WI38 (cell line): ENCODE measurements around the gene FETUB.
"Not testable (repeated sequence)": the region's sequence is repeated elsewhere in the genome, so short reads cannot be mapped to it uniquely, and the experiment has no call there.

Source experiments
- H3K4me3 ChIP-seq: 2 replicates; pipeline ENCODE4 v1.5.1; 2011; ENCODE audit warnings: low read depth, mild to moderate bottlenecking, control low read depth, low read length
- TF ChIP-seq, protein P1 (sequence below): IDR thresholded peaks from 2 replicates; pipeline ENCODE4 v1.5.1; 2012; ENCODE audit warnings: low read depth, mild to moderate bottlenecking, control low read depth, low read length

The FETUB gene

DNA sequence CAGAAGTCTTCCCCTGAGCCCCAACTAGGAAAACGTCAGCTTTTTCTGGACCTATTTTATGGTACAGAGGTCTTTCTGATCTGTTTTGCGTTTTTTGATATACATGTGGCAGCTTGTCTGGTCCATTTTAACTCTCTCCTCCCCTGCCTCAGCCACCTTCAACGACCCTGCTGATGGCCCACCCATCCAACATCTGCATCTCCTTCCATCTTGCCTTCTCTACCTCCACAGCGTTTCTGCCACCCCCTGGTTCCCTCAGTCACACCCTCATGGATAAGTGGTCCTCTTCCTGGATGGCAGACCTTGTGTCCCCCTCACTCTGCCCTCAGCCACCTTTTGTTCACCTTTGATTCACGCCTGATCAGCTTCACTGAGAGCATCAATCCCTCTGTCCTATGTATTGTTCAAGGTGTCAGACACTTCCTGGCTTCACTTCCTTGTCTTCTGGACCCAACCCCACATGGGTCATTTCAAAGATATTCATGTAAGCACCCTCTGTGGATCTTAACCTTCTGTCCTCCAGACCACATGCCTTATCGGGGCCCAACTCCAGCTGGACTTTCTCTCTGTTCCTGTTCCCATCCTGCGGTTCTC, 13.8 kb upstream of the FETUB start:
- no peak overlapping the region for H3K4me3 ChIP-seq
- TF ChIP-seq, protein P1, sequence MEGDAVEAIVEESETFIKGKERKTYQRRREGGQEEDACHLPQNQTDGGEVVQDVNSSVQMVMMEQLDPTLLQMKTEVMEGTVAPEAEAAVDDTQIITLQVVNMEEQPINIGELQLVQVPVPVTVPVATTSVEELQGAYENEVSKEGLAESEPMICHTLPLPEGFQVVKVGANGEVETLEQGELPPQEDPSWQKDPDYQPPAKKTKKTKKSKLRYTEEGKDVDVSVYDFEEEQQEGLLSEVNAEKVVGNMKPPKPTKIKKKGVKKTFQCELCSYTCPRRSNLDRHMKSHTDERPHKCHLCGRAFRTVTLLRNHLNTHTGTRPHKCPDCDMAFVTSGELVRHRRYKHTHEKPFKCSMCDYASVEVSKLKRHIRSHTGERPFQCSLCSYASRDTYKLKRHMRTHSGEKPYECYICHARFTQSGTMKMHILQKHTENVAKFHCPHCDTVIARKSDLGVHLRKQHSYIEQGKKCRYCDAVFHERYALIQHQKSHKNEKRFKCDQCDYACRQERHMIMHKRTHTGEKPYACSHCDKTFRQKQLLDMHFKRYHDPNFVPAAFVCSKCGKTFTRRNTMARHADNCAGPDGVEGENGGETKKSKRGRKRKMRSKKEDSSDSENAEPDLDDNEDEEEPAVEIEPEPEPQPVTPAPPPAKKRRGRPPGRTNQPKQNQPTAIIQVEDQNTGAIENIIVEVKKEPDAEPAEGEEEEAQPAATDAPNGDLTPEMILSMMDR, result no peak

DNA sequence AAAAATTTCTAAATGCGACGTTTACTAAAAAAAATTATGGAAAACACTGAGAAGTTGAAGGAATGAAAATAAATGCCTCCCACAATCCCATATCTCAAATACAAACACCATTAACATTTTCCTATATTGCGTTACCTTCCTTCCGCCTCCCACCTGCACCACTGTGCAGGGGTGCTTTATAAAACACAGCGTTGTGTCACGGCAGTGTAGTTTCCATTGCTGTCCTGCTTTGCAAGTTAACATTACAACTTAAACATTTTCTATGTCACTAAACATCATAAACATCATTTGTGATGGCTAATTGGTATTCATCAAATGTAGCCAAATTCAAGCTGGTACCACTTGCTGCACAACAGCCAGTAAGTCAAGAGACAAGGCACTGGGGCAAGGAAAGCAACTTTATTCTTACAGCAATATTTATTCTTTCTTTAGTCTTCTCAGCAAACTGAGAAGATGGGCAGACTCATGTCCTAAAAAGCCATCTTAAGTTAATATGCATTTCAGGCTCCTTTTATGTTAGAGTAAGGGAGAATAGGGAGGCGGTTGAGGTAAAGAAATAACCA, 12.3 kb upstream of the FETUB start:
- TF ChIP-seq, protein P1, result no peak
- H3K4me3 ChIP-seq, result no peak overlapping the region

DNA sequence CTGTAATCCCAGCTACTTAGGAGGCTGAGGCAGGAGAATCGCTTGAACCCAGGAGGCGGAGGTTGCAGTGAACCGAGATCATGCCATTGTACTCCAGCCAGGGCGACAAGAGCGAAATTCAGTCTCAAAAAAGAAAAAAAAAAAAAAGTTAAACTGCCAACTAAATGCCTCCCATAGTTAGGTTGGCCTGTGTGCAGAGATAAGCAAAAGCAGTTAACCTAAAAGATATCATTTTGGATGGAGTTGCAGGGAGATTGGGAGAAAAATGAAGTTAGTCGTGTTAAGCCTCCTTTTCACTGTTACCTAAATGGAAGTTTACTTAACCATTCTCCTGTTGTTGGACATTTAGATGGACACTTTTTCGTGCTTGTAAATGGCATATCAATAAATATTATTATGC, 11.4 kb upstream of the FETUB start:
- no peak overlapping the region for H3K4me3 ChIP-seq
- TF ChIP-seq, protein P1, result no peak

DNA sequence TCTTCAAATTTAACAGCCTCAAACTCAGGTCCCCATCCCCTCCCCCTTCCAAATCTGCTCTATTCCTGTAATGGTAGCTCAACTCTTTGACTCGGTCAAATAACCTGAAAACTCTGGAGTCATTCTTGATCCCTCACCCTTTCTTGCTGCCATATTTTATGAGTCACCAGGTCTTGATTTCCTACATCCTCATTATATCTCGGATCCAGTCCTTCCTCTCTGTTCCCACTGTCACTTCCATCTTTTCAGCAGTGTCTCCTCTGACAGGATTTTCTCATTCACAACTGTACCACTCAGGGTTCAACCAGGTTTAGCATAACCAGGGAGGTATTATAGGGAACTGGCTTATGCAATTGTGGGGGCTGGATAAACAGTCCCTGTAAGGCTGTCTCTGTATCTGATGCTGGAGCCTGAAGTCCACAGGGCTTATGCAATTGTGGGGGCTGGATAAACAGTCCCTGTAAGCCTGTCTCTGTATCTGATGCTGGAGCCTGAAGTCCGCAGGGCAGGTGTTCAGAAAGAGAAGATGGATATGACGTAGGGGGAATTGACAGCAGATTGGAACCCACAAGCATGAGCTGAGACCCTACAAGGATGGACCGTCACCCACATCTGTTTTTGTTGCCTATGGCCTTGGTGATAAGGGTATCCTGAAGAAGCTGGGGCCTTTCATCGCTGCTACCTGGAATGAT, 9.1 kb upstream of the FETUB start:
- no peak overlapping the region for H3K4me3 ChIP-seq
- TF ChIP-seq, protein P1, result no peak

DNA sequence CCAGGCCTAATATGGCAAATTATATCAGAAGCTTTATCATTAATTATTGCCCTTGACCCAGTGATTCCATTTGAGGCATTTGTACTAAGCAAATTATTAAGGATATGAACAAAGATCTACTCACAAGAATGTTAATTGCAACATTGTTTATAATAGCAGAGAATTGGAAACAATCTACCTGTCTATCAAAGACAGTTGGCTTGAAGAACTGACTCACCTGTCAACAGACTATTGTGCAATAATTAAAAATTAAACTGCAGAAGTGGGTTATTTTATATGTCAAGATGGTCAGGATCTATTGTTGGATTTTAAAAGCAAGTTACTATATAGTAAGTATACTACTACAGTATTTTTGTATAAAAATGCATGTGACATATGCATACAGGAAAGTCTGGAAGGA, 6.7 kb upstream of the FETUB start:
- TF ChIP-seq, protein P1, result no peak
- no peak overlapping the region for H3K4me3 ChIP-seq

DNA sequence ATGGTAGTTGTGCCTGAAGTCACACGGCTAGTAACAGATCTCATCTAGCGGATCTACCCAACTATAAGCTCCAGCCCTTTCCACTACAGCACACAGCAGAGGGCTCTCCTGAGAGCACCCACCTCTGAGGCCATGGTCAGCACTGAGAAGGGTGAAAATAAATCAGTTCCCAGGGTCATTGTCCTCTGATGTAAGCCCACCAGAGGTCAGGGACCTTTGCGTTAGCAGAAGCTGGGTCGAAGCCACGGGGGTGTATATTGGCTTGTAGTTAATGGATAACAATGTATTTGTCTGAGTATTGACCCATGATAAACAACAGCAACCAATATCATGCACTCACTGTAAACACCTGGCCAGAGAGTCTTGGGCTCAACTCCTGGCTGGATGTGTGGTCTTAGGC, 6.0 kb upstream of the FETUB start:
- not testable (repeated sequence) for H3K4me3 ChIP-seq

DNA sequence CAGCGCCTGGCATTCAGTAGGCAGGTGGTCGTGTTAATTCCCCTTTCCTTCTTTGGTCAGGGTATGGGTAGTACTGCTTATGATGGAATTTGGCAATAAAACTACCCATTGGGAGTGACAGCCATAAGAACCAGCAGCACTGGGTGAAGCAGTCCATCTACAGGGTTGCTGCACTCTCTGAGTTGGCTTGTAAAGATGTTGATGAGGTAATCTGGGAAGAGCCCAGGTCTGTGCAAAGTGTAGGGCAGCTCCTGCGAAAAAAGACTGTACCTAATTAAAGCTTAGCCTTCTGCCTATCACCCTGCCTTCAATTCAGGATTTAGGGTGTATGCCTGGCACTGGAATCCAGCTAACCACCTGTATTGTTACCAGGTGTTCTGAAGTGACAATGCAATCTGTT, 4.7 kb upstream of the FETUB start:
- no peak overlapping the region for H3K4me3 ChIP-seq

More for the DNA sequence above, 4.7 kb upstream of the FETUB start:
- TF ChIP-seq, protein P1, result no peak
